SK-N-SH treated with all-trans-retinoic acid at 6 μM for 48 hours (cell line): ENCODE measurements around the gene DNAJC3.

Experiments
- ATAC-seq: fragments of 200-7000 bp; cut with Tn5 transposase; 3 replicates; pipeline ENCODE4 v1.9.1; 2020; ENCODE audit warnings: mild to moderate bottlenecking, moderate library complexity
- ARNTL ChIP-seq: fragments of 450-650 bp; formaldehyde crosslinking; IDR thresholded peaks from 2 replicates; pipeline ENCODE4 v1.5.0; 2020; ENCODE audit warnings: low read depth, mild to moderate bottlenecking, moderate library complexity, borderline replicate concordance
- BACH2 ChIP-seq: fragments of 250-450 bp; sonication (Bioruptor Pico); IDR thresholded peaks from 2 replicates; pipeline ENCODE4 v1.9.0; 2021; ENCODE audit warnings: mild to moderate bottlenecking, borderline replicate concordance
- CREB5 ChIP-seq: fragments of 250-450 bp; sonication (Bioruptor Pico); IDR thresholded peaks from 2 replicates; pipeline ENCODE4 v1.5.1; 2020; ENCODE audit warnings: low read depth, mild to moderate bottlenecking, moderate library complexity
- CSDC2 ChIP-seq: fragments of 250-450 bp; sonication (Bioruptor Pico); IDR thresholded peaks from 2 replicates; pipeline ENCODE4 v1.5.0; 2020; ENCODE audit warnings: mild to moderate bottlenecking, moderate library complexity
- CSRNP3 ChIP-seq: fragments of 250-450 bp; sonication (Bioruptor Pico); IDR thresholded peaks from 2 replicates; pipeline ENCODE4 v1.5.1; 2021; ENCODE audit warnings: mild to moderate bottlenecking, moderate library complexity
- ESRRG ChIP-seq: fragments of 250-450 bp; sonication (Bioruptor Pico); IDR thresholded peaks from 2 replicates; pipeline ENCODE4 v1.6.1; 2021; ENCODE audit warnings: mild to moderate bottlenecking
- OSR1 ChIP-seq: fragments of 250-450 bp; sonication (Bioruptor Pico); IDR thresholded peaks from 2 replicates; pipeline ENCODE4 v1.8.0; 2022; ENCODE audit warnings: moderate library complexity, mild to moderate bottlenecking, inconsistent platforms
- PATZ1 ChIP-seq: fragments of 250-450 bp; sonication (Bioruptor Pico); IDR thresholded peaks from 2 replicates; pipeline ENCODE4 v1.8.0; 2020; ENCODE audit warnings: mild to moderate bottlenecking, moderate library complexity, borderline replicate concordance
- POU6F1 ChIP-seq: fragments of 250-450 bp; sonication (Bioruptor Pico); IDR thresholded peaks from 2 replicates; pipeline ENCODE4 v1.8.0; 2021; ENCODE audit warnings: low read depth, mild to moderate bottlenecking, moderate library complexity, borderline replicate concordance
- PPARA ChIP-seq: fragments of 250-450 bp; sonication (Bioruptor Pico); IDR thresholded peaks from 2 replicates; pipeline ENCODE4 v1.5.0; 2020; ENCODE audit warnings: mild to moderate bottlenecking, borderline replicate concordance
- RARB ChIP-seq: fragments of 250-450 bp; sonication (Bioruptor Pico); IDR thresholded peaks from 2 replicates; pipeline ENCODE4 v1.8.0; 2021; ENCODE audit warnings: mild to moderate bottlenecking, moderate library complexity
- SNAI2 ChIP-seq: fragments of 250-450 bp; sonication (Bioruptor Pico); IDR thresholded peaks from 2 replicates; pipeline ENCODE4 v1.5.0; 2020; ENCODE audit warnings: mild to moderate bottlenecking, moderate library complexity
- TCF4 ChIP-seq: fragments of 250-450 bp; sonication (Bioruptor Pico); IDR thresholded peaks from 2 replicates; pipeline ENCODE4 v1.8.0; 2021; ENCODE audit warnings: mild to moderate bottlenecking, moderate library complexity, borderline replicate concordance
- TSHZ2 ChIP-seq: fragments of 250-450 bp; sonication (Bioruptor Pico); IDR thresholded peaks from 2 replicates; pipeline ENCODE4 v1.5.0; 2020; ENCODE audit warnings: mild to moderate bottlenecking, moderate library complexity
- ZC3H10 ChIP-seq: fragments of 250-450 bp; sonication (Bioruptor Pico); IDR thresholded peaks from 2 replicates; pipeline ENCODE4 v1.5.1; 2021; ENCODE audit warnings: mild to moderate bottlenecking, moderate library complexity
- ZFP3 ChIP-seq: fragments of 250-450 bp; sonication (Bioruptor Pico); IDR thresholded peaks from 2 replicates; pipeline ENCODE4 v1.5.0; 2020; ENCODE audit warnings: mild to moderate bottlenecking, moderate library complexity
- ZFP30 ChIP-seq: fragments of 450-650 bp; formaldehyde crosslinking; IDR thresholded peaks from 2 replicates; pipeline ENCODE4 v1.5.0; 2022; ENCODE audit warnings: mild to moderate bottlenecking, moderate library complexity
- ZNF565 ChIP-seq: fragments of 450-650 bp; formaldehyde crosslinking; conservative IDR thresholded peaks from 2 replicates; pipeline ENCODE4 v1.5.0; 2020; ENCODE audit warnings: low read depth, mild to moderate bottlenecking, moderate library complexity
- ZNF70 ChIP-seq: fragments of 450-650 bp; formaldehyde crosslinking; IDR thresholded peaks from 2 replicates; pipeline ENCODE4 v1.5.0; 2020; ENCODE audit warnings: mild to moderate bottlenecking, moderate library complexity
- ZNF8 ChIP-seq: fragments of 450-650 bp; formaldehyde crosslinking; IDR thresholded peaks from 2 replicates; pipeline ENCODE4 v1.5.0; 2020; ENCODE audit warnings: mild to moderate bottlenecking, moderate library complexity

The DNAJC3 gene

GRCh38 chr13:95805921-95806320 lies 129.0 kb downstream of the DNAJC3 start:
- ATAC-seq, result no peak

GRCh38 chr13:95809429-95809828 lies 132.5 kb downstream of the DNAJC3 start:
- TF ChIP-seq TCF4 (no peak), SNAI2 (CRISPR knock-in tag) (no peak), ZNF70 (CRISPR knock-in tag) (no peak), PATZ1 (CRISPR knock-in tag) (no peak), RARB (CRISPR knock-in tag) (no peak), ZFP3 (no peak), ZFP30 (no peak), ZC3H10 (CRISPR knock-in tag) (no peak), ESRRG (CRISPR knock-in tag) (no peak), ZNF8 (no peak), ARNTL (no peak), ZNF565 (CRISPR knock-in tag) (no peak), BACH2 (CRISPR knock-in tag) (no peak), CSRNP3 (no peak)
- ATAC-seq, result no peak

More at GRCh38 chr13:95805921-95806320, 129.0 kb downstream of the DNAJC3 start:
- TF ChIP-seq BACH2 (CRISPR knock-in tag), result no peak
- no peak for TF ChIP-seq SNAI2 (CRISPR knock-in tag)
- no peak for TF ChIP-seq CREB5 (CRISPR knock-in tag)
- no peak for TF ChIP-seq RARB (CRISPR knock-in tag)
- TF ChIP-seq TCF4, result no peak
- no peak for TF ChIP-seq ARNTL
- TF ChIP-seq ZNF565 (CRISPR knock-in tag), result no peak
- TF ChIP-seq POU6F1 (CRISPR knock-in tag), result no peak
- TF ChIP-seq CSRNP3, result no peak
- no peak for TF ChIP-seq ZFP3
- TF ChIP-seq PPARA (CRISPR knock-in tag), result no peak
- TF ChIP-seq ZNF8, result no peak
- no peak for TF ChIP-seq CSDC2 (CRISPR knock-in tag)
- no peak for TF ChIP-seq ZFP30
- TF ChIP-seq ZC3H10 (CRISPR knock-in tag), result no peak

- TF ChIP-seq ARNTL, result no peak
- no peak for TF ChIP-seq ZFP3
- TF ChIP-seq POU6F1 (CRISPR knock-in tag), result no peak
- no peak for TF ChIP-seq ZC3H10 (CRISPR knock-in tag)
- TF ChIP-seq OSR1, result no peak
- TF ChIP-seq PATZ1 (CRISPR knock-in tag), result no peak
- TF ChIP-seq TSHZ2 (CRISPR knock-in tag), result no peak
Measured at GRCh38 chr13:95813139-95813538, 136.2 kb downstream of the DNAJC3 start.

More at GRCh38 chr13:95813139-95813538, 136.2 kb downstream of the DNAJC3 start:
- no peak for ATAC-seq
